T-helper 17 cell (primary cell): ENCODE results near the gene GIMAP1. TPM values are rescaled to one million over a fixed set of nuclear protein-coding genes. Genes with fewer than 3 reads are reported as not detected.

Experiments
- ATAC-seq: fragments of 150-1000 bp; cut with Tn5 transposase; 2 replicates; pipeline ENCODE4 v1.10.0; 2021; ENCODE audit warnings: mild to moderate bottlenecking, moderate library complexity
- DNase-seq, 3 donors: peaks; one replicate each; pipeline versions ENCODE4 v3.0.0 to v3.0.0-alpha.2; 2020 to 2021
- H3K9me3 ChIP-seq: one replicate; pipeline ENCODE4 v1.7.0; 2013; ENCODE audit warnings: low read length, mild to moderate bottlenecking; ENCODE audit not compliant: control insufficient read depth, poor library complexity, severe bottlenecking
- H3K27ac Mint-ChIP-seq: one replicate; pipeline ENCODE4 v1.8.0; 2022; ENCODE audit warnings: mild to moderate bottlenecking, moderate library complexity, mixed read lengths
- H3K27me3 Mint-ChIP-seq: one replicate; pipeline ENCODE4 v1.8.0; 2022; ENCODE audit warnings: mixed read lengths
- H3K36me3 Mint-ChIP-seq: one replicate; pipeline ENCODE4 v1.8.0; 2022; ENCODE audit warnings: low read depth, mixed read lengths
- H3K4me1 Mint-ChIP-seq: one replicate; pipeline ENCODE4 v1.8.0; 2022; ENCODE audit warnings: mild to moderate bottlenecking, mixed read lengths
- H3K4me3 Mint-ChIP-seq: one replicate; pipeline ENCODE4 v1.8.0; 2022; ENCODE audit warnings: mild to moderate bottlenecking, moderate library complexity, mixed read lengths
- total RNA-seq, 4 donors: library from RNA in 2 of 4; stranded (reverse) in 2 of 4; gene quantifications; one replicate each; pipeline ENCODE4 v1.2.3 and lab custom pipeline; 2022 to 2026

The GIMAP1 gene
- total RNA-seq, 2 donors from 2014 or later, result 14.1 to 23.0 TPM

- peak overlapping the region; percentile 98 for H3K27ac Mint-ChIP-seq
- DNase-seq, result no peak
- H3K4me1 Mint-ChIP-seq, result peaks cover 85% of the 10 kb centered on the region
- H3K27me3 Mint-ChIP-seq, result no peaks in the 10 kb centered on the region
- H3K9me3 ChIP-seq, result no peaks in the 10 kb centered on the region
- ATAC-seq, result no peak
- peaks cover 37% of the 10 kb centered on the region for H3K36me3 Mint-ChIP-seq
- peak overlapping the region; percentile 98 for H3K4me3 Mint-ChIP-seq
Observed at GRCh38 chr7:150744041-150744656, 27.7 kb downstream of the GIMAP1 start.

GRCh38 chr7:150745086-150745485 is 28.7 kb downstream of the GIMAP1 start:
- Mint-ChIP-seq H3K27me3 (no peaks in the 10 kb centered on the region), H3K4me3 (peak overlapping the region; percentile 98), H3K36me3 (peaks cover 34% of the 10 kb centered on the region), H3K27ac (peak overlapping the region; percentile 98), H3K4me1 (peaks cover 83% of the 10 kb centered on the region)
- H3K9me3 ChIP-seq, result no peaks in the 10 kb centered on the region
- DNase-seq, result no peak
- ATAC-seq, result no peak

GRCh38 chr7:150745876-150746275 is 29.5 kb downstream of the GIMAP1 start:
- Mint-ChIP-seq H3K27ac (peak overlapping the region; percentile 98), H3K36me3 (peaks cover 26% of the 10 kb centered on the region), H3K4me1 (peaks cover 82% of the 10 kb centered on the region), H3K4me3 (peak overlapping the region; percentile 98), H3K27me3 (no peaks in the 10 kb centered on the region)
- ATAC-seq (no peak), DNase-seq (no peak)
- H3K9me3 ChIP-seq, result no peaks in the 10 kb centered on the region

- H3K4me1 Mint-ChIP-seq, result peaks cover 73% of the 10 kb centered on the region
- no peak for DNase-seq
- H3K36me3 Mint-ChIP-seq, result peaks cover 18% of the 10 kb centered on the region
- peak overlapping the region; percentile 98 for H3K4me3 Mint-ChIP-seq
- H3K27ac Mint-ChIP-seq, result peak overlapping the region; percentile 98
- H3K9me3 ChIP-seq, result no peaks in the 10 kb centered on the region
- H3K27me3 Mint-ChIP-seq, result no peaks in the 10 kb centered on the region
- peak; percentile 51 for ATAC-seq
Observed at GRCh38 chr7:150746921-150747320, 30.5 kb downstream of the GIMAP1 start.

GRCh38 chr7:150748376-150748775 is 32.0 kb downstream of the GIMAP1 start:
- no peak for DNase-seq
- H3K27ac Mint-ChIP-seq, result peak overlapping the region; percentile 98
- peak; percentile 66 for ATAC-seq
- no peaks in the 10 kb centered on the region for H3K9me3 ChIP-seq
- H3K4me3 Mint-ChIP-seq, result peak overlapping the region; percentile 98
- H3K27me3 Mint-ChIP-seq, result no peaks in the 10 kb centered on the region
- H3K36me3 Mint-ChIP-seq, result peaks cover 3% of the 10 kb centered on the region
- H3K4me1 Mint-ChIP-seq, result peaks cover 64% of the 10 kb centered on the region

GRCh38 chr7:150751702-150752101 is 35.3 kb downstream of the GIMAP1 start:
- Mint-ChIP-seq H3K27me3 (no peaks in the 10 kb centered on the region), H3K4me1 (peaks cover 53% of the 10 kb centered on the region), H3K27ac (no peak overlapping the region), H3K4me3 (no peak overlapping the region), H3K36me3 (no peaks in the 10 kb centered on the region)
- H3K9me3 ChIP-seq, result no peaks in the 10 kb centered on the region
- no peak for ATAC-seq
- no peak for DNase-seq

GRCh38 chr7:150753239-150753638 is 36.8 kb downstream of the GIMAP1 start:
- Mint-ChIP-seq H3K27ac (peak overlapping the region; percentile 82), H3K4me3 (no peak overlapping the region), H3K27me3 (no peaks in the 10 kb centered on the region), H3K4me1 (peaks cover 42% of the 10 kb centered on the region), H3K36me3 (no peaks in the 10 kb centered on the region)
- no peak for DNase-seq
- H3K9me3 ChIP-seq, result no peaks in the 10 kb centered on the region
- no peak for ATAC-seq

GRCh38 chr7:150753826-150754603 is 37.6 kb downstream of the GIMAP1 start:
- DNase-seq (no peak), ATAC-seq (no peak)
- no peaks in the 10 kb centered on the region for H3K36me3 Mint-ChIP-seq
- no peak overlapping the region for H3K4me3 Mint-ChIP-seq
- H3K27ac Mint-ChIP-seq, result peak overlapping the region; percentile 82
- no peaks in the 10 kb centered on the region for H3K27me3 Mint-ChIP-seq
- peaks cover 34% of the 10 kb centered on the region for H3K4me1 Mint-ChIP-seq
- no peaks in the 10 kb centered on the region for H3K9me3 ChIP-seq

- ATAC-seq (peak; percentile 22), DNase-seq (no peak)
- no peaks in the 10 kb centered on the region for H3K36me3 Mint-ChIP-seq
- no peaks in the 10 kb centered on the region for H3K9me3 ChIP-seq
- H3K4me3 Mint-ChIP-seq, result peak overlapping the region; percentile 61
- H3K27ac Mint-ChIP-seq, result peak overlapping the region; percentile 82
- H3K4me1 Mint-ChIP-seq, result peaks cover 30% of the 10 kb centered on the region
- H3K27me3 Mint-ChIP-seq, result no peaks in the 10 kb centered on the region
Observed at GRCh38 chr7:150754951-150755350, 38.5 kb downstream of the GIMAP1 start.

- no peaks in the 10 kb centered on the region for H3K27me3 Mint-ChIP-seq
- no peaks in the 10 kb centered on the region for H3K36me3 Mint-ChIP-seq
- ATAC-seq (peak; percentile 90), DNase-seq (peak in 2 of 3 donors; percentile 34 to 60)
- H3K4me3 Mint-ChIP-seq, result peak overlapping the region; percentile 61
- peaks cover 24% of the 10 kb centered on the region for H3K4me1 Mint-ChIP-seq
- no peaks in the 10 kb centered on the region for H3K9me3 ChIP-seq
- H3K27ac Mint-ChIP-seq, result peak overlapping the region; percentile 82
Observed at GRCh38 chr7:150755473-150756099, 39.2 kb downstream of the GIMAP1 start.

- H3K4me3 Mint-ChIP-seq, result peak overlapping the region; percentile 57
- peak overlapping the region; percentile 82 for H3K27ac Mint-ChIP-seq
- DNase-seq (no peak), ATAC-seq (peak; percentile 21)
- H3K9me3 ChIP-seq, result no peaks in the 10 kb centered on the region
- peaks cover 23% of the 10 kb centered on the region for H3K4me1 Mint-ChIP-seq
- no peaks in the 10 kb centered on the region for H3K36me3 Mint-ChIP-seq
- H3K27me3 Mint-ChIP-seq, result no peaks in the 10 kb centered on the region
Observed at GRCh38 chr7:150756166-150756565, 39.8 kb downstream of the GIMAP1 start.

- Mint-ChIP-seq H3K4me3 (peak overlapping the region; percentile 45), H3K27ac (peak overlapping the region; percentile 82), H3K4me1 (peaks cover 23% of the 10 kb centered on the region), H3K27me3 (no peaks in the 10 kb centered on the region), H3K36me3 (no peaks in the 10 kb centered on the region)
- ATAC-seq (peak; percentile 51), DNase-seq (no peak)
- H3K9me3 ChIP-seq, result no peaks in the 10 kb centered on the region
Observed at GRCh38 chr7:150756858-150757257, 40.4 kb downstream of the GIMAP1 start.

- H3K4me1 Mint-ChIP-seq, result peaks cover 12% of the 10 kb centered on the region
- H3K27ac Mint-ChIP-seq, result no peak overlapping the region
Observed at GRCh38 chr7:150759479-150759878, 43.1 kb downstream of the GIMAP1 start.

More at GRCh38 chr7:150759479-150759878, 43.1 kb downstream of the GIMAP1 start:
- Mint-ChIP-seq H3K36me3 (peaks cover 2% of the 10 kb centered on the region), H3K27me3 (no peaks in the 10 kb centered on the region), H3K4me3 (no peak overlapping the region)
- DNase-seq, result no peak
- ATAC-seq, result no peak
- no peaks in the 10 kb centered on the region for H3K9me3 ChIP-seq
